GM19455 (cell line): ENCODE data around the gene RC3H1.
"Not testable (repeated sequence)": the region's sequence is repeated elsewhere in the genome, so short reads cannot be mapped to it uniquely, and the experiment has no call there.

Source experiments
- ATAC-seq: cut with Tn5 transposase; IDR thresholded peaks from one replicate; pipeline ENCODE4 v1.9.1; 2021; ENCODE audit not compliant: unreplicated experiment

RC3H1 gene

GRCh38 chr1:173948594-173948993 is 73.6 kb downstream of the RC3H1 start:
- ATAC-seq = no peak

- ATAC-seq = no peak
Observed at GRCh38 chr1:173946380-173946921, 75.7 kb downstream of the RC3H1 start.

- ATAC-seq = no peak
Observed at GRCh38 chr1:173937062-173937461, 85.1 kb downstream of the RC3H1 start.

GRCh38 chr1:173934440-173934839 is 87.7 kb downstream of the RC3H1 start:
- ATAC-seq = no peak

GRCh38 chr1:173930541-173930940 is 91.6 kb downstream of the RC3H1 start:
- ATAC-seq = not testable (repeated sequence)

GRCh38 chr1:173925306-173926242 is 96.6 kb downstream of the RC3H1 start:
- ATAC-seq = no peak

- no peak for ATAC-seq
Observed at GRCh38 chr1:173920861-173921260, 101.3 kb downstream of the RC3H1 start.

- no peak for ATAC-seq
Observed at GRCh38 chr1:173917635-173918493, 104.3 kb downstream of the RC3H1 start.

GRCh38 chr1:173917149-173917548 is 105.0 kb downstream of the RC3H1 start, which contains the start of gene SERPINC1:
Gene SERPINC1 (minus strand): TSS chr1:173917327. CDS start chr1:173917259, 68 bp downstream.
- no peak for ATAC-seq

GRCh38 chr1:173916667-173917066 is 105.5 kb downstream of the RC3H1 start:
- ATAC-seq = no peak

- ATAC-seq = no peak
Observed at GRCh38 chr1:173915596-173915995, 106.6 kb downstream of the RC3H1 start.

GRCh38 chr1:173914366-173914871 is 107.7 kb downstream of the RC3H1 start:
- ATAC-seq = no peak

GRCh38 chr1:173913111-173913510 is 109.0 kb downstream of the RC3H1 start:
- no peak for ATAC-seq

GRCh38 chr1:173903827-173904531 is 118.2 kb downstream of the RC3H1 start:
- no peak for ATAC-seq

GRCh38 chr1:173900992-173901391 is 121.2 kb downstream of the RC3H1 start:
- ATAC-seq = no peak

GRCh38 chr1:173900427-173900826 is 121.7 kb downstream of the RC3H1 start:
- ATAC-seq = no peak

GRCh38 chr1:173894189-173894588 is 128.0 kb downstream of the RC3H1 start:
- no peak for ATAC-seq

GRCh38 chr1:173893611-173894010 is 128.5 kb downstream of the RC3H1 start:
- no peak for ATAC-seq

- no peak for ATAC-seq
Observed at GRCh38 chr1:173889885-173890284, 132.3 kb downstream of the RC3H1 start.

- no peak for ATAC-seq
Observed at GRCh38 chr1:173888749-173889148, 133.4 kb downstream of the RC3H1 start.

GRCh38 chr1:173887627-173888026 is 134.5 kb downstream of the RC3H1 start:
- no peak for ATAC-seq
